ENCODE data around the gene GRSF1. TPM values are rescaled to one million over a fixed set of nuclear protein-coding genes. Genes with fewer than 3 reads are reported as not detected.
"Not testable (repeated sequence)": the region's sequence is repeated elsewhere in the genome, so short reads cannot be mapped to it uniquely, and the experiment has no call there.

GRSF1 gene
- total RNA-seq, 1 donor from 2014 or later: 78.5 TPM

- Mint-ChIP-seq H3K27me3 (ENCODE audit: low read depth) (no peaks in the 10 kb centered on the region), H3K4me3 (peak overlapping the region; percentile 22), H3K9me3 (no peaks in the 10 kb centered on the region), H3K4me1 (peaks cover 17% of the 10 kb centered on the region), H3K36me3 (no peaks in the 10 kb centered on the region), H3K27ac (peak overlapping the region; percentile 90)
- no peak for TF ChIP-seq CTCF (IDR thresholded peaks at IDR 0.05; ENCODE audit: unreplicated experiment)
- DNase-seq (ENCODE audit: low spot score in 2 of 2, unreplicated experiment in 2 of 2): no peak
Observed at GRCh38 chr4:70841211-70841610, 1.5 kb upstream of the GRSF1 start.

- Mint-ChIP-seq H3K4me1 (peaks cover 19% of the 10 kb centered on the region), H3K27ac (peak overlapping the region; percentile 56)
- H3K4me3 Mint-ChIP-seq; H3K36me3 Mint-ChIP-seq; H3K27me3 Mint-ChIP-seq (ENCODE audit: low read depth); H3K9me3 Mint-ChIP-seq; DNase-seq (ENCODE audit: low spot score in 2 of 2, unreplicated experiment in 2 of 2): not testable (repeated sequence)
Observed at GRCh38 chr4:70840631-70841030, 941 bp upstream of the GRSF1 start.

- peak overlapping the region; percentile 63 for H3K4me3 Mint-ChIP-seq
- peak in 1 of 2 experiments; percentile 46 for DNase-seq (ENCODE audit: low spot score in 2 of 2, unreplicated experiment in 2 of 2)
Observed at GRCh38 chr4:70840137-70840536, 447 bp upstream of the GRSF1 start.

GRCh38 chr4:70838666-70839588, 763 bp downstream of the GRSF1 start:
- peaks cover 7% of the 10 kb centered on the region for H3K36me3 Mint-ChIP-seq
- H3K9me3 Mint-ChIP-seq: no peaks in the 10 kb centered on the region
- DNase-seq (ENCODE audit: low spot score in 2 of 2, unreplicated experiment in 2 of 2): peak; percentile 50 to 66
- H3K27ac Mint-ChIP-seq: peak overlapping the region; percentile 98
- peak overlapping the region; percentile 95 for H3K4me3 Mint-ChIP-seq
- TF ChIP-seq CTCF (IDR thresholded peaks at IDR 0.05; ENCODE audit: unreplicated experiment): no peak
- no peaks in the 10 kb centered on the region for H3K27me3 Mint-ChIP-seq (ENCODE audit: low read depth)
- peaks cover 19% of the 10 kb centered on the region for H3K4me1 Mint-ChIP-seq

More at GRCh38 chr4:70840137-70840536, 447 bp upstream of the GRSF1 start:
- H3K36me3 Mint-ChIP-seq; H3K27me3 Mint-ChIP-seq (ENCODE audit: low read depth); H3K9me3 Mint-ChIP-seq: not testable (repeated sequence)
- Mint-ChIP-seq H3K4me1 (peaks cover 19% of the 10 kb centered on the region), H3K27ac (peak overlapping the region; percentile 79)

GRCh38 chr4:70838204-70838603, 1.5 kb downstream of the GRSF1 start:
- H3K4me1 Mint-ChIP-seq: peaks cover 19% of the 10 kb centered on the region
- no peak for DNase-seq (ENCODE audit: low spot score in 2 of 2, unreplicated experiment in 2 of 2)
- H3K4me3 Mint-ChIP-seq: peak overlapping the region; percentile 95
- H3K27me3 Mint-ChIP-seq (ENCODE audit: low read depth): no peaks in the 10 kb centered on the region
- no peak for TF ChIP-seq CTCF (IDR thresholded peaks at IDR 0.05; ENCODE audit: unreplicated experiment)
- peak overlapping the region; percentile 98 for H3K27ac Mint-ChIP-seq
- H3K9me3 Mint-ChIP-seq: no peaks in the 10 kb centered on the region
- H3K36me3 Mint-ChIP-seq: peaks cover 8% of the 10 kb centered on the region

GRCh38 chr4:70836081-70836480, 3.6 kb downstream of the GRSF1 start:
- no peaks in the 10 kb centered on the region for H3K27me3 Mint-ChIP-seq (ENCODE audit: low read depth)
- no peak for DNase-seq (ENCODE audit: low spot score in 2 of 2, unreplicated experiment in 2 of 2)
- no peak overlapping the region for H3K4me3 Mint-ChIP-seq
- no peak overlapping the region for H3K27ac Mint-ChIP-seq
- H3K4me1 Mint-ChIP-seq: peaks cover 9% of the 10 kb centered on the region
- H3K36me3 Mint-ChIP-seq: peaks cover 23% of the 10 kb centered on the region
- TF ChIP-seq CTCF (IDR thresholded peaks at IDR 0.05; ENCODE audit: unreplicated experiment): no peak
- H3K9me3 Mint-ChIP-seq: no peaks in the 10 kb centered on the region
